ENCODE results near the gene DSCAML1. TPM values are rescaled to one million over a fixed set of nuclear protein-coding genes. Genes with fewer than 3 reads are reported as not detected.

The DSCAML1 gene
- total and polyA plus RNA-seq, 2 experiments from 2014 or later, result not detected

DNA sequence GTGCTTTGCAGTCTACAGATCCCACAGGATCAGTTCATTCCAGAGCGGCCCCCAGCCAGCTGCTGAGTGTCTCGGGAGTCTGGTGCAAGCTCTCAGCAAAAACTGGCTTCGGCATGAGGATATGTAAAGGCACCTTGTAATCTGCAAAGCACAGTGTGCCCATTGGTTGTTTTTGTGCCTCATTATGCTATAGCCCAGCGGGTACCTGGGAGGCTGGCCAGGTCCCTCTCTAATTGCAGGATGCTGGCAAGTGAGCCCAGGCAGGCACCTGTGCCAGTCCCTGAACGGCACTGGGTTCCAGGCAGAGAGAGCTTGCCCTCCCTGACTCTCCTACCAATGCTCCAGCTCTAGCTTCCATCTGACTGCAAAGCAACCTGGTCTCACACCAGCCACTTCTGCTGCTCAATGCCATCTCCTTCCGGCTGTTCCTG is 128.7 kb downstream of the DSCAML1 start:
- no peaks in the 10 kb centered on the region for H3K4me1 ChIP-seq (ENCODE audit: insufficient read depth)
- in situ Hi-C loops (cut with MboI), result no loop called here

DNA sequence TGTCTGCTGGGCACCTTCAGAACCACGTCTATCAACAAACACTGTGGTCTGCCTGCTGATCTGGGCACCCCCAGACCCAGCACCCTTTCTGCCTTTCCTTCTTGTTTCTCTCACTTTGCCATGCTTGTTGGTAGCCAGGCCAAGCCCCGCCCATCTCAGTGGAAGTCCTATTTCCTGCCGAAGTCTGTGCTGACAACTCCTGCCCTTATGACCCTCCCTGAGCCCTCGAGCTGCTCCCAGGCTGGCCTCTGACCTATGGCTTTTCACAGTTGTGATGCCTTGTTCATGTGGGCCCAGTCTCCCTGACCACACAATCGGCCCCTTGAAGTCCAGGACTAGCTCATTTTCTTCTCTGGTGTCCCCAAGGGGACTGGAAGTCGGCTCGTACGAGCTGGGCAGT is 132.1 kb downstream of the DSCAML1 start:
- no peak for DNase-seq
- H3F3A ChIP-seq (ENCODE audit: insufficient read depth), result no peaks in the 10 kb centered on the region
- no peak overlapping the region for H3K27ac ChIP-seq
- H3K9me2 ChIP-seq (ENCODE audit: insufficient read depth), result no peaks in the 10 kb centered on the region
- H3K27me3 ChIP-seq (replicated peaks; ENCODE audit: insufficient read depth), result no peaks in the 10 kb centered on the region; the same call in 1 of the 2 replicates
- 52 to 54% methylated on average over 7 to 8 of the region's 8 CpGs for WGBS, 2 experiments (ENCODE audit: low coverage in 1 of 2, low lambda C conversion rate in 2 of 2, missing lambda C conversion rate in 2 of 2)
- no peaks in the 10 kb centered on the region for H3K79me2 ChIP-seq (ENCODE audit: insufficient read depth)
- no peaks in the 10 kb centered on the region for H3K4me1 ChIP-seq (ENCODE audit: insufficient read depth)
- H3K4me3 ChIP-seq, result no peak overlapping the region
- H3K36me3 ChIP-seq (ENCODE audit: low read depth), result no peaks in the 10 kb centered on the region
- H3K9me3 ChIP-seq (ENCODE audit: low read depth), result no peaks in the 10 kb centered on the region
- no peak overlapping the region for H2AFZ ChIP-seq
- in situ Hi-C loops (cut with MboI), result no loop called here
- H3K4me2 ChIP-seq (ENCODE audit: unreplicated experiment), result no peak overlapping the region
- H4K20me1 ChIP-seq (ENCODE audit: insufficient read depth), result no peaks in the 10 kb centered on the region
- no peak for TF ChIP-seq EZH2phosphoT487 (IDR thresholded peaks at IDR 0.05; ENCODE audit: insufficient read depth, low read depth)
- TF ChIP-seq EZH2 (IDR thresholded peaks at IDR 0.05; ENCODE audit: insufficient read depth, poor library complexity, severe bottlenecking), result no peak
- no peak overlapping the region for H3K9ac ChIP-seq

More for the DNA sequence above, 128.7 kb downstream of the DSCAML1 start:
- Histone ChIP-seq H4K20me1 (ENCODE audit: insufficient read depth) (no peaks in the 10 kb centered on the region), H3K27me3 (replicated peaks; ENCODE audit: insufficient read depth) (peaks cover 5% of the 10 kb centered on the region; the same call in 1 of the 2 replicates), H3K27ac (no peak overlapping the region), H3K79me2 (ENCODE audit: insufficient read depth) (no peaks in the 10 kb centered on the region), H2AFZ (no peak overlapping the region), H3K9ac (no peak overlapping the region), H3F3A (ENCODE audit: insufficient read depth) (no peaks in the 10 kb centered on the region), H3K4me3 (no peak overlapping the region), H3K36me3 (ENCODE audit: low read depth) (no peaks in the 10 kb centered on the region), H3K9me2 (ENCODE audit: insufficient read depth) (no peaks in the 10 kb centered on the region), H3K4me2 (ENCODE audit: unreplicated experiment) (no peak overlapping the region), H3K9me3 (ENCODE audit: low read depth) (no peaks in the 10 kb centered on the region)
- 45 to 48% methylated on average over 6 of the region's 6 CpGs for WGBS, 2 experiments (ENCODE audit: low coverage in 1 of 2, low lambda C conversion rate in 2 of 2, missing lambda C conversion rate in 2 of 2)
- TF ChIP-seq EZH2 (IDR thresholded peaks at IDR 0.05; ENCODE audit: insufficient read depth, poor library complexity, severe bottlenecking) (no peak), EZH2phosphoT487 (IDR thresholded peaks at IDR 0.05; ENCODE audit: insufficient read depth, low read depth) (no peak)
- DNase-seq, result no peak

DNA sequence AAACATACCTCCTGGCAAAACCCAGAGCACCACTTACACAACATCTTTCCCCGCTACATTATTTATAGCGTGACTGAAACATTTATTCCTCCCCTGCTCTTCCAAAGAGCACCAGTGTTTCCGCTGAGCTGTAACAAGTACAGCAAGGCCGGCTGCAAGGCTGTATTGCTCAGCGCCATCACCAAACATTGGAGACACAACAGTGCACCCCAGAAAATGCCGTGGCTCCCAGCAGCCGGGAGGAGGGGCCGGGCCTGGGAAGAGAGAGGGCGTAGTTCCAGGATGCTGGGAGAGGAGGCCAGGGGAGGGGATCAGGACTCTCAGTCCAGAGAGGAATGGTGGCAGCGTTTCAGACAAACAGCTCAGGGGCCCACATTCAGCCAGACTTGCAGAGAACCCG is 133.2 kb downstream of the DSCAML1 start:
- no peaks in the 10 kb centered on the region for H3K36me3 ChIP-seq (ENCODE audit: low read depth)
- no peaks in the 10 kb centered on the region for H3K9me2 ChIP-seq (ENCODE audit: insufficient read depth)
- no peaks in the 10 kb centered on the region for H3K4me1 ChIP-seq (ENCODE audit: insufficient read depth)
- no peaks in the 10 kb centered on the region for H4K20me1 ChIP-seq (ENCODE audit: insufficient read depth)
- no peak overlapping the region for H3K27ac ChIP-seq
- no peaks in the 10 kb centered on the region for H3K9me3 ChIP-seq (ENCODE audit: low read depth)
- H3F3A ChIP-seq (ENCODE audit: insufficient read depth), result no peaks in the 10 kb centered on the region
- H2AFZ ChIP-seq, result no peak overlapping the region
- in situ Hi-C loops (cut with MboI), result no loop called here
- H3K4me2 ChIP-seq (ENCODE audit: unreplicated experiment), result no peak overlapping the region
- peak; percentile 8 for DNase-seq
- H3K9ac ChIP-seq, result no peak overlapping the region
- H3K79me2 ChIP-seq (ENCODE audit: insufficient read depth), result no peaks in the 10 kb centered on the region
- TF ChIP-seq EZH2phosphoT487 (IDR thresholded peaks at IDR 0.05; ENCODE audit: insufficient read depth, low read depth) (no peak), EZH2 (IDR thresholded peaks at IDR 0.05; ENCODE audit: insufficient read depth, poor library complexity, severe bottlenecking) (no peak)
- WGBS, 2 experiments (ENCODE audit: low coverage in 1 of 2, low lambda C conversion rate in 2 of 2, missing lambda C conversion rate in 2 of 2), result 17 to 22% methylated on average over 11 of the region's 11 CpGs
- H3K27me3 ChIP-seq (replicated peaks; ENCODE audit: insufficient read depth), result no peaks in the 10 kb centered on the region; the same call in 1 of the 2 replicates
- H3K4me3 ChIP-seq, result no peak overlapping the region

DNA sequence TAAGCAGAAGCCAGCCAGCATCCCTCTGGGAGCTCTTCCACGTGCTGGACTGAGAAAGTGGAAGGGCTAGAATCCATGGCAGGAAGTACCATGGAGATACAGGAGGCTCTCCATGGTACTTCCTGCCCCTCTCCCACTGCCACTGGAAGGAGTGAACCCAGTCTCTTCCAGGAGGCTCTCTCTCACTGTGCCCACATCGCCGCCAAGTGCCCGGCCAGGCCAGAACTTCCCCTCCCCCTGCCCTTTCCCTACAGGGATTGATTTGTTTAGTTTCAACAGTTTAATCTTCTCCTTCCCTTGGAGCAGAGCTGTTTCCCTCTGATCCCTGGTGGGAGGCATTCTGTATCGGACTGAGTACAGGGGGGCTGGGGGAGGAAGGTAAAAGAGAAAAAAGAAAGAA is 133.6 kb downstream of the DSCAML1 start:
- WGBS, 2 experiments (ENCODE audit: low coverage in 1 of 2, low lambda C conversion rate in 2 of 2, missing lambda C conversion rate in 2 of 2), result 10 to 16% methylated on average over 5 of the region's 5 CpGs
- Histone ChIP-seq H3K4me3 (no peak overlapping the region), H3K4me1 (ENCODE audit: insufficient read depth) (no peaks in the 10 kb centered on the region), H3K27ac (no peak overlapping the region), H3K4me2 (ENCODE audit: unreplicated experiment) (no peak overlapping the region), H3K9me2 (ENCODE audit: insufficient read depth) (no peaks in the 10 kb centered on the region), H4K20me1 (ENCODE audit: insufficient read depth) (no peaks in the 10 kb centered on the region), H3K79me2 (ENCODE audit: insufficient read depth) (no peaks in the 10 kb centered on the region), H3K9ac (no peak overlapping the region), H3K27me3 (replicated peaks; ENCODE audit: insufficient read depth) (peaks cover 2% of the 10 kb centered on the region; the same call in 1 of the 2 replicates), H3F3A (ENCODE audit: insufficient read depth) (no peaks in the 10 kb centered on the region), H3K36me3 (ENCODE audit: low read depth) (no peaks in the 10 kb centered on the region), H2AFZ (no peak overlapping the region), H3K9me3 (ENCODE audit: low read depth) (no peaks in the 10 kb centered on the region)
- DNase-seq, result no peak
- in situ Hi-C loops (cut with MboI), result no loop called here
- TF ChIP-seq EZH2 (IDR thresholded peaks at IDR 0.05; ENCODE audit: insufficient read depth, poor library complexity, severe bottlenecking), result no peak
- no peak for TF ChIP-seq EZH2phosphoT487 (IDR thresholded peaks at IDR 0.05; ENCODE audit: insufficient read depth, low read depth)
